ENCODE data around the gene DUS2. TPM values are rescaled to one million over a fixed set of nuclear protein-coding genes. Genes with fewer than 3 reads are reported as not detected.

DUS2 gene
- total and polyA plus RNA-seq, 4 donors = 6.9 to 10.7 (median 7.9) TPM

DNA sequence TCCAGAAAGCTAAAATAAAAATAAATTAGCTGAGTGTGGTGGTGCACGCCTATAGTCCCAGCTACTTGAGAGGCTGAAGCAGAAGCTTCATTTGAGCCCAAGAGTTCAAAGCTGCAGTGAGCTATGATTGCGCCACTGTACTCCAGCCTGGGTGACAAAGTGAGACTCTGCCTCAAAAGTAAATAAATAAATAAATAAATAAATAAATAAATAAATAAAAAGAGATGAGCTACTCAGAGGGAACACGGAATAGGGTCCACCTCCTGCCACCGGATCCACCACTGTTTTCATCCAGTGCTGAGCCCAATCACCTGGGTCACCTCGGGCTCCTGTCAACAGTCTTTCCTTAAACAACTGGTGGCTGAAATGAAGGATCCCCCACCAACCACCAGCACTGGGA lies 36.1 kb upstream of the DUS2 start (continued):
- TF ChIP-seq, protein P1, sequence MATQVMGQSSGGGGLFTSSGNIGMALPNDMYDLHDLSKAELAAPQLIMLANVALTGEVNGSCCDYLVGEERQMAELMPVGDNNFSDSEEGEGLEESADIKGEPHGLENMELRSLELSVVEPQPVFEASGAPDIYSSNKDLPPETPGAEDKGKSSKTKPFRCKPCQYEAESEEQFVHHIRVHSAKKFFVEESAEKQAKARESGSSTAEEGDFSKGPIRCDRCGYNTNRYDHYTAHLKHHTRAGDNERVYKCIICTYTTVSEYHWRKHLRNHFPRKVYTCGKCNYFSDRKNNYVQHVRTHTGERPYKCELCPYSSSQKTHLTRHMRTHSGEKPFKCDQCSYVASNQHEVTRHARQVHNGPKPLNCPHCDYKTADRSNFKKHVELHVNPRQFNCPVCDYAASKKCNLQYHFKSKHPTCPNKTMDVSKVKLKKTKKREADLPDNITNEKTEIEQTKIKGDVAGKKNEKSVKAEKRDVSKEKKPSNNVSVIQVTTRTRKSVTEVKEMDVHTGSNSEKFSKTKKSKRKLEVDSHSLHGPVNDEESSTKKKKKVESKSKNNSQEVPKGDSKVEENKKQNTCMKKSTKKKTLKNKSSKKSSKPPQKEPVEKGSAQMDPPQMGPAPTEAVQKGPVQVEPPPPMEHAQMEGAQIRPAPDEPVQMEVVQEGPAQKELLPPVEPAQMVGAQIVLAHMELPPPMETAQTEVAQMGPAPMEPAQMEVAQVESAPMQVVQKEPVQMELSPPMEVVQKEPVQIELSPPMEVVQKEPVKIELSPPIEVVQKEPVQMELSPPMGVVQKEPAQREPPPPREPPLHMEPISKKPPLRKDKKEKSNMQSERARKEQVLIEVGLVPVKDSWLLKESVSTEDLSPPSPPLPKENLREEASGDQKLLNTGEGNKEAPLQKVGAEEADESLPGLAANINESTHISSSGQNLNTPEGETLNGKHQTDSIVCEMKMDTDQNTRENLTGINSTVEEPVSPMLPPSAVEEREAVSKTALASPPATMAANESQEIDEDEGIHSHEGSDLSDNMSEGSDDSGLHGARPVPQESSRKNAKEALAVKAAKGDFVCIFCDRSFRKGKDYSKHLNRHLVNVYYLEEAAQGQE (IDR thresholded peaks at IDR 0.05) = no peak
- TF ChIP-seq YY1 (IDR thresholded peaks at IDR 0.05) (no peak), NR2F2 (IDR thresholded peaks at IDR 0.05) (no peak)

DNA sequence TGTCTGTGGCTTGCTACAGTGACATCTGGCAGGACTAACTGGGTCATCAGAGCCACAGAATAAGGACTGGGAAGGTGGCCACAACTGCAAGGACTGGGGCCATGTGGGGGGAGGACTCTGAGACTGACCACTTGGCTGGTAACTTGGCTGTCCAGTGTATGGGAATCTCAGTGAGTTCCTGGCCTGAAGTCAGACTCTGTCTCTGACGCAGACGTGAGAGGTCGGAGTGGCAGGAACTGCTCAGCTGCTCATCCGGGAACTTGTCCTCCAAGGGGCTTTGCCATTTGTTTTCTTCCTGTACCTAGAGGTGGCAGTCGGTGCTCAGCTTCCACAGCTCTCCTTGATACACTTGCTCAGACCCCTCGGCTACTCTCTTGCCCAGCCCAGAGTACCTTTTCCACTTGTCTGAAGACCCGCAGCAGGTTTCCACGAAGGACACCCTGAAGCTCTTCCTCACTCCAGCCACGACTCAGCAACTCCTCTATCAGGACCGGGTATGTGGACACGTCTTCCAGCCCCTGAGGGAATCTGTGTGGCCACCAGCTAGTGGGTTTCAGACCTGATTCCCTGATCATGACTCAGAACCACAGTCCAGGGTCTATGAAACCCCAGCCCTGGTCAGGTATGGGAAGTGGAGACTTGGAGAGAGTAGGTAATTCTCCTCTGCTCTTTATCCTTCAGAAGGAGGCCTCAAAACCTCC lies 35.5 kb upstream of the DUS2 start:
- Histone ChIP-seq H3K4me3 (ENCODE audit: low read depth in 1 of 3, low read length in 3 of 3) (no peak overlapping the region), H3K4me1 (ENCODE audit: control insufficient read depth in 4 of 4, insufficient read depth in 4 of 4, low read length in 3 of 4) (no peaks in the 10 kb centered on the region), H3K27ac (ENCODE audit: low read depth in 1 of 2, low read length in 2 of 2) (peak overlapping the region; percentile 29 to 40), H3K36me3 (ENCODE audit: control insufficient read depth in 4 of 4, insufficient read depth in 3 of 4, low read depth in 1 of 4, low read length in 3 of 4) (no peaks in the 10 kb centered on the region), H3K27me3 (ENCODE audit: control insufficient read depth in 4 of 4, insufficient read depth in 4 of 4, low read length in 3 of 4) (no peaks in the 10 kb centered on the region), H3K9ac (ENCODE audit: low read depth in 1 of 2, low read length in 2 of 2) (no peak overlapping the region), H3K9me3 (ENCODE audit: control insufficient read depth in 4 of 4, low read length in 3 of 4) (no peaks in the 10 kb centered on the region)
- WGBS = 76% methylated on average over 11 of the region's 11 CpGs
- TF ChIP-seq, protein P1 (IDR thresholded peaks at IDR 0.05) = peak; percentile 67
- TF ChIP-seq FOXA1 (IDR thresholded peaks at IDR 0.05) = no peak
- no peak for DNase-seq (ENCODE audit: low spot score)

DNA sequence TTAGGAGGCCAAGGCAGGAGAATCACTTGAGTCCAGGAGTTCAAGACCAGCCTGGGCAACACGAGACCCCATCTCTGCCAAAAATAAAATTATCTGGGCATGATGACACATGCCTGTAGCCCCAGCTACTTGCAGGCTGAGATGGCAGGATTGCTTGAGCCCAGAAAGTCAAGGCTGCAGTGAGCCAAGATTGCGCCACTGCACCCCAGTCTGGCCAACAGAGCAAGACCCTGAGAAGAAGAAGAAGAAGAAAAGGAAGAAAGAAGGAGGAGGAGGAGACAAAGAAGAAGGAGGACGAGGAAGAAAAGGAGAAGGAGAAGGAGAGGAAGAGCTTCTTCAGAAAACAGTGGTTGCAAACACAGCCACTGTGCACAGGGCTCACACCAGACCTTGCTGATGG lies 34.4 kb upstream of the DUS2 start:
- no peak overlapping the region for H3K4me3 ChIP-seq (ENCODE audit: low read depth in 1 of 3, low read length in 3 of 3)
- WGBS = 87% methylated on average over 3 of the region's 3 CpGs
- no peaks in the 10 kb centered on the region for H3K36me3 ChIP-seq (ENCODE audit: control insufficient read depth in 4 of 4, insufficient read depth in 3 of 4, low read depth in 1 of 4, low read length in 3 of 4)
- no peaks in the 10 kb centered on the region for H3K27me3 ChIP-seq (ENCODE audit: control insufficient read depth in 4 of 4, insufficient read depth in 4 of 4, low read length in 3 of 4)
- H3K9ac ChIP-seq (ENCODE audit: low read depth in 1 of 2, low read length in 2 of 2) = no peak overlapping the region
- peaks cover 2 to 9% (median 6%) of the 10 kb centered on the region in 4 donors for H3K4me1 ChIP-seq (ENCODE audit: control insufficient read depth in 4 of 4, insufficient read depth in 4 of 4, low read length in 3 of 4)
- H3K9me3 ChIP-seq (ENCODE audit: control insufficient read depth in 4 of 4, low read length in 3 of 4) = no peaks in the 10 kb centered on the region
- TF ChIP-seq YY1 (IDR thresholded peaks at IDR 0.05) = no peak
- no peak for TF ChIP-seq GABPA (IDR thresholded peaks at IDR 0.05 in 1 of 2, conservative IDR thresholded peaks at IDR 0.05 in 1 of 2)
- H3K27ac ChIP-seq (ENCODE audit: low read depth in 1 of 2, low read length in 2 of 2) = no peak overlapping the region
- no peak for DNase-seq (ENCODE audit: low spot score)
